Left ventricle myocardium inferior (tissue), 1 donor: ENCODE results near the gene TSKU. TPM values are rescaled to one million over a fixed set of nuclear protein-coding genes. Genes with fewer than 3 reads are reported as not detected.

Experiments used
- DNase-seq: peaks from one replicate; pipeline ENCODE4 v3.0.0-alpha.2; 2020
- H3K27ac ChIP-seq: fragments of 200-600 bp; replicated peaks from 2 replicates; pipeline ENCODE4 v1.8.0; 2021
- H3K27me3 ChIP-seq: fragments of 200-600 bp; 2 replicates; pipeline ENCODE4 v1.8.0; 2021; ENCODE audit warnings: low read depth
- H3K36me3 ChIP-seq: fragments of 200-600 bp; 2 replicates; pipeline ENCODE4 v1.8.0; 2021
- H3K4me1 ChIP-seq: fragments of 200-600 bp; 2 replicates; pipeline ENCODE4 v1.8.0; 2021
- H3K4me3 ChIP-seq: fragments of 200-600 bp; 2 replicates; pipeline ENCODE4 v1.8.0; 2021; ENCODE audit warnings: mild to moderate bottlenecking, moderate library complexity
- H3K9me3 ChIP-seq: fragments of 200-600 bp; replicated peaks from 2 replicates; pipeline ENCODE4 v1.8.0; 2021
- intact Hi-C: fragments of 100-400 bp; cut with micrococcal nuclease; formaldehyde crosslinking; loops from one replicate; pipeline ENCODE4 v1.11.0; 2022
- total RNA-seq: library from RNA; stranded (reverse); fragmentation: NEBNext Ultra II Directional; extraction: Animal tissue kit (Norgen Biotek cat#: 25700); gene quantifications from one replicate; pipeline ENCODE4 v1.2.1, GENCODE V29; 2021
- TF ChIP-seq, protein P1 (sequence below): fragments of 200-600 bp; IDR thresholded peaks from 2 replicates; pipeline ENCODE4 v1.8.0; 2021; ENCODE audit warnings: antibody characterized with exemption, mild to moderate bottlenecking, borderline replicate concordance
- donor health status: DM: no; HTN: yes; CAD: no; lungs with severe emphysema.

TSKU gene
- total RNA-seq, 1 donor from 2014 or later = 12.1 TPM

DNA sequence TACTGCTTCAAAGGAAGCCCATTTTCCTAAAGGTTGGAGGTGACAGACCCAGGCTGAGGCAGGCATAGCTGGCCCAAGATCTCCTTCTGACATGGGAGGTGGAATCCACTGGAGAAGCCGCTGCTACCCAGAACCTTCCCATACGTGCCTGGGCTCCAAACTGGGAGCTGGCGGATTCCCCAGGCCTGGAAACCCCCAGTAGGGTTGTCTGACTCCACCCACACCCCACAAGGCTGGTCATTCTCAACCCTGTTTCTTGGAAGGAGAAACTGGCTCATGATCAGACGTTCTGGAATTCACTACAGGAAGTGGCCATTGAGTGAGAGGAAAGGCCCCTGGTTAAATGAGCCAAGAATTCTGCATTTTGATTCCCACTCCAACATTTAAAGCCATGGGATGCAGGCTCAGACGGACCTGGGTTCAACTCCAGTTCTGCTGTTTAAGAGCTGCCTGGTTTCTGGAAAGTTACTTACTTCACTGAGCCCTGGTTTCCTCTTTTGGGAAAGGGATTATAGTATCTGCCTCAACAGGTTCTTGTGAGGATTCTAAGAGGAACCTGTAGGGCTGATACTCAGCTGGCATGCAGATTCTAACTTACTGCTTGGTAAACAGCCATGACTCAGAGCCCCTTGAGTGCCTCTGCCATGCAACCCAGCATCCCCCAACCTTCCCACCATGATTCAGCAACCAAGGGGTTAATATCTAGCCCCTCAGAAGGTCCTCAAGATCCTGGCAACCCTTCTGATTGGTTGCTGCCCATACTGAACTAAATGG, 19.4 kb upstream of the TSKU start:
- no peak for DNase-seq
- Histone ChIP-seq H3K4me1 (peaks cover 58% of the 10 kb centered on the region), H3K36me3 (no peaks in the 10 kb centered on the region), H3K27ac (no peak overlapping the region), H3K27me3 (no peaks in the 10 kb centered on the region), H3K4me3 (no peak overlapping the region), H3K9me3 (no peaks in the 10 kb centered on the region)
- intact Hi-C loops = no loop called here
- TF ChIP-seq, protein P1, sequence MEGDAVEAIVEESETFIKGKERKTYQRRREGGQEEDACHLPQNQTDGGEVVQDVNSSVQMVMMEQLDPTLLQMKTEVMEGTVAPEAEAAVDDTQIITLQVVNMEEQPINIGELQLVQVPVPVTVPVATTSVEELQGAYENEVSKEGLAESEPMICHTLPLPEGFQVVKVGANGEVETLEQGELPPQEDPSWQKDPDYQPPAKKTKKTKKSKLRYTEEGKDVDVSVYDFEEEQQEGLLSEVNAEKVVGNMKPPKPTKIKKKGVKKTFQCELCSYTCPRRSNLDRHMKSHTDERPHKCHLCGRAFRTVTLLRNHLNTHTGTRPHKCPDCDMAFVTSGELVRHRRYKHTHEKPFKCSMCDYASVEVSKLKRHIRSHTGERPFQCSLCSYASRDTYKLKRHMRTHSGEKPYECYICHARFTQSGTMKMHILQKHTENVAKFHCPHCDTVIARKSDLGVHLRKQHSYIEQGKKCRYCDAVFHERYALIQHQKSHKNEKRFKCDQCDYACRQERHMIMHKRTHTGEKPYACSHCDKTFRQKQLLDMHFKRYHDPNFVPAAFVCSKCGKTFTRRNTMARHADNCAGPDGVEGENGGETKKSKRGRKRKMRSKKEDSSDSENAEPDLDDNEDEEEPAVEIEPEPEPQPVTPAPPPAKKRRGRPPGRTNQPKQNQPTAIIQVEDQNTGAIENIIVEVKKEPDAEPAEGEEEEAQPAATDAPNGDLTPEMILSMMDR = no peak

DNA sequence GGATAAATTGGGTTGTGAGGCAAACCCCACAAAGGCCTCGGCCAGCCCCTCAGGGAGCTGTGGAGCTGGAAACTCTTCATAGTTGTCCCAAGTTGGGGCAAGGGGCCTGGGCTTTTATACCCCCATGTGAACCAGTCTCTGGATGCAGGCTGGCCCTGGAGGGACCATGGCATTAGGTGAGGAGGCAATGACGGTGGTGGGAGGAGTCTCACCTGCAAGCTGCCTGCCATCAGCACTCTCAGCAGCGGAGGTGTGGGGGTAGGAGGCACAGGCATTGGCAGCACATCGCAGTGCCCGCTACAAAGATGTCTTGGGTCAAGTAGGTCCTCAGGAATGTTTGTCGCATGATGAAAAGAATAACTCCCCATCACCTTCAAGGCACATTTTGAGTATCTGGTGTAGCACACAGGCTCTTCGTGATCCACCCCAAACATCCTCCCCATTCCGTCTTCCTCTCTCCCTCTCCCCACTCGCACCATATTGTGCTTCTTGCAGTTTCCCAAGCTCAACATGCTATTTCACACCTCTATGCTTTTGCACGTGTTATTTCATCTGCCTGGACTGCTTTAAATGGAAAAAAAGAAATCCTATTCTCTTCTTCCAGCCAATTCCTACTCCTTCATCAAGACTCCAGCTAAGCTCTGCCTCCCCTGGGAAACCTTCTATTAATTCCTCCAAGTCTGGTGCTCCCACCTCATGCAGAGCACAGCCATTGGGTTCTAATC, 18.1 kb upstream of the TSKU start:
- Histone ChIP-seq H3K36me3 (no peaks in the 10 kb centered on the region), H3K9me3 (no peaks in the 10 kb centered on the region), H3K27me3 (no peaks in the 10 kb centered on the region), H3K4me3 (no peak overlapping the region), H3K4me1 (peaks cover 71% of the 10 kb centered on the region), H3K27ac (peak overlapping the region; percentile 47)
- TF ChIP-seq, protein P1 = no peak
- DNase-seq = no peak
- intact Hi-C loops = no loop called here

- intact Hi-C loops = no loop called here
- peak overlapping the region; percentile 47 for H3K27ac ChIP-seq
- no peak for DNase-seq
- H3K36me3 ChIP-seq = no peaks in the 10 kb centered on the region
- no peaks in the 10 kb centered on the region for H3K27me3 ChIP-seq
- no peaks in the 10 kb centered on the region for H3K9me3 ChIP-seq
- peaks cover 79% of the 10 kb centered on the region for H3K4me1 ChIP-seq
- no peak overlapping the region for H3K4me3 ChIP-seq
- TF ChIP-seq, protein P1 = no peak
These were observed 17.2 kb upstream of the TSKU start for GRCh38 chr11:76765863-76766350.

- intact Hi-C loops = no loop called here
- TF ChIP-seq, protein P1 = no peak
- H3K27ac ChIP-seq = peak overlapping the region; percentile 47
- DNase-seq = no peak
- H3K36me3 ChIP-seq = no peaks in the 10 kb centered on the region
- no peak overlapping the region for H3K4me3 ChIP-seq
- no peaks in the 10 kb centered on the region for H3K27me3 ChIP-seq
- no peaks in the 10 kb centered on the region for H3K9me3 ChIP-seq
- peaks cover 85% of the 10 kb centered on the region for H3K4me1 ChIP-seq
These were observed 16.6 kb upstream of the TSKU start for GRCh38 chr11:76766521-76766920.

DNA sequence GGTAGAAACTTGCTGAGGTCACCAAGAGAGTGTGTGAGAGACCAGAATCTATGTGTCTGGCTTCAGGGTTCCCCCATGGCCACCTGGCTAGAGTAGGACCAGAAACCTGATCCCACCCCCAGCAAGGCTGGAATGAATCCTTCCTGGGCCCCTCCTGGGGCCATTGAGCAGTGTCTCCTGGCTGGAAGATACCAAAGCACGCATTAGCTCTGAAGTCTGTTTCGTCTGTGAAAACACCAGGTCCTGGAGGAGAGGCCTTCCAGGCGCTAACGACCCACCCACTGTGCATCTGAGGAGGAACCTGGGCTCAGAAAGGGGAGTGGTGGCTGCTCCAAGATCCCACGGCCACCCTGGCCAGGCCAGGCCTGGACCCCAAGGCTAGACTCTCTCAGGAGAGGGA, 15.5 kb upstream of the TSKU start:
- Histone ChIP-seq H3K4me3 (no peak overlapping the region), H3K36me3 (no peaks in the 10 kb centered on the region), H3K27me3 (no peaks in the 10 kb centered on the region), H3K4me1 (peaks cover 97% of the 10 kb centered on the region), H3K27ac (peak overlapping the region; percentile 47), H3K9me3 (no peaks in the 10 kb centered on the region)
- intact Hi-C loops = no loop called here
- DNase-seq = no peak
- TF ChIP-seq, protein P1 = no peak
